ENCODE data around the gene PKMYT1. TPM values are rescaled to one million over a fixed set of nuclear protein-coding genes. Genes with fewer than 3 reads are reported as not detected.

PKMYT1 gene
- total RNA-seq, 1 donor from 2014 or later, result 3.6 TPM

DNA sequence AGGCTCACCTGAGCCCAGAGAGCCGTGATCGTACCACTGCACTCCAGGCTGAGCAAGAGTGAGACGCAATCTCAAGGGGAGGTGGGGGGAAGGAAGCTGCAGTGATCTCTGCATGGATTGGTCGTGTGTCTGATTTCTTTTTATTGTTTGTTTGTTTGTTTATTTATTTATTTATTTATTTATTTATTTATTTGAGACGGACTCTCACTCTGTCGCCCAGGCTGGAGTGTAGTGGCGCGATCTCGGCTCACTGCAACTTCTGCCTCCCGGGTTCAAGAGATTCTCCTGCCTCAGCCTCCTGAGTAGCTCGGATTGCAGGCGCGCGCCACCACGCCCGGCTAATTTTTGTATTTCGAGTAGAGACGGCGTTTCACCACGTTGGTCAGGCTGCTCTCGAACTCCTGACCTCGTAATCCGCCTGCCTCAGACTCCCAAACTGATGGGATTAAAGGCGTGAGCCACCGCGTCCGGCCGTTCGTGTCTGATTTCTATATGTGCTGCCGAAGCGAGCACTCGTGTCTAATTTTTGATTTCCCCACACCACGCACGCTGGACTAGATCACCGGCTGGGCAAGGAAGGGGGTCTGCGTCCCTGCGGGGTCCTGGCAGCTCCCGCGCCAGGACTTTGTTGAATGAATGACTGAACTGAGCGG, 39.5 kb upstream of the PKMYT1 start:
- no peak for DNase-seq (ENCODE audit: low read depth in 2 of 2)

DNA sequence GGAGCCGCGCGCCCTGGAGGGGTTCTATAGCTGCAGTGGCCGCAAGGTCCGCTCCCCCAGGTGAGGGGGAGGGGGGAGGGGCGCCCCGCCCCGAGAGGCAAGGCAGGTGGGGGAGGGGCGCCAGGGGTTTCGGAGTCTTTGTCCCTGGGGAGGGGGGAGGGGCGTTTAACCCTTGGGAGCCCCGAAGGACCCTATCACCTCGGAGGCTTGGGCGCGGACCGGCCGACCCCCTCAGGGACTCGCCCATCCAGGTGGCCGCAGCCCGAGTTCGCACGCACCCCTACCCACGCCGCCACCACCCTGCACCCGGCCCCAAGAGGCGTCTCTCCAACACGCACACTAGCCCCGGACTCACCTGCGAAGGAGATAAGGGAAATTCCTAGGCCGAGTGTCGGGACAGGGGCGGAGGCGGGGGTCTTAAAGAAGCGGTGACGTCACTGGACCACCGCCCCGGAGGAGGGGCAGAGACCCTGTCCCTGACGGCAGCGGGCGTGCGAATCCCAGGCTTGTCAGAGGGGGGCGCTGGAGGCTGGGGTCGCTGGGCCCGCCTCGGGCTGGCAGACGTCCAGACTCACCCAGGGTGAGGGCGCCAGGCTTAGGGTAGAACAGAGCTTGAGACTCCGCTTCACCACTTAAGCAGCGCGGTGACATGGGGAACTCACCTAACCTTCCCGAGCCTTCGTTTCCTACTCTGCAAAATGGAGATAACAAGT, 37.7 kb upstream of the PKMYT1 start, which contains the start of gene CLDN6:
Gene CLDN6, minus strand, starts transcription at position 390 of the 713 bp plus-strand sequence. CDS start 2,162 bp downstream, outside the sequence.
- DNase-seq (ENCODE audit: low read depth in 2 of 2), result peak in 1 of 2 donors; percentile 31

DNA sequence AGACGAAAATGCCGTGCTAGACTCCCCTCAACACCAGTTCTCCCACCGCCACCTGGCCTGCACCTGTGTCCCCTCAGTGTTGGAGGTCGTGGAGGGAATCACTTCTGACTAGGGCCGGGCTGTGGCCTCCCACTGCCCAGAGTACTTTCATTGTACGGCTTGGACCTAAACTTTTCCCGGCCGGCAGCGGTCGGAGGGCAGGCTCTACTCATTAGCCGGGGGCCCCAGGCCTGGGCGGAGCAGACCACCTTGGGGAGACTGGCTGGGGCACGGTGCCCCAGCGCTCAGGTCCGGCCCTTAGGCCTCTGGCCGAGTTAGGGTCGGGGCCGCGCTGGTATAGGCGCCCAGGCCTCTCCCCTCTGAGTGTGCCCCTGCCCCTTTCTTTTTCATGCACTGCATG, 37.1 kb upstream of the PKMYT1 start:
- DNase-seq (ENCODE audit: low read depth in 2 of 2), result no peak

DNA sequence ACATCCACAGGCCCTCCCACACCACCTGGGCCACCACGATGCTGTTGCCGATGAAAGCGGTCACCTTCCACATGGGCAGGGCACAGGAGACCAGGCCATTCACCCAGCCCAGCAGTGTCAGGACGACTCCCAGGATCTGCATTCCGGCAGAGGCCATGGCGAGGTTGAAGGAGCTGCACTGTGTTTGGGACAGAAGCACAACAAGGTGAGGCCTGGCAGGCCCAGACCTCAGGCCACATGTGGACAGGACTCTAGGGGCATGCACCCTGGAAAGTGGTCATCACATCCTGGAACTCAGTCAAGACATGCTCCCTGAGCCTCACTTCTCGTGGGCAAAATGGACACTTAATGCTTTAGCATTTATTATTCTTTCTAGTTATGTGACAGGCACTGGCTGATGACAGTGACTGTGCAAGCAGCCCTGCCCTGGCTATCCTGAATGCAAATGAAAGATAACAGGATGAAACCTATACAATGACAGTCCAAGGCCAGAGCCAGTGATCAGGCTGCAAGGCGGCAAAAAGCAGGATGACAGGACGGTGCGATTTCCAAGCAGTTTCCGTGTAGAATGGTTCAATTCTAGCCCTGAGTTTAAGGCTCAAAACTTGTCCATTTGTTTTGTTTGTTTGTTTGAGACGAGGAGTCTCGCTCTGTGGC, 35.7 kb upstream of the PKMYT1 start:
- DNase-seq (ENCODE audit: low read depth in 2 of 2), result no peak

DNA sequence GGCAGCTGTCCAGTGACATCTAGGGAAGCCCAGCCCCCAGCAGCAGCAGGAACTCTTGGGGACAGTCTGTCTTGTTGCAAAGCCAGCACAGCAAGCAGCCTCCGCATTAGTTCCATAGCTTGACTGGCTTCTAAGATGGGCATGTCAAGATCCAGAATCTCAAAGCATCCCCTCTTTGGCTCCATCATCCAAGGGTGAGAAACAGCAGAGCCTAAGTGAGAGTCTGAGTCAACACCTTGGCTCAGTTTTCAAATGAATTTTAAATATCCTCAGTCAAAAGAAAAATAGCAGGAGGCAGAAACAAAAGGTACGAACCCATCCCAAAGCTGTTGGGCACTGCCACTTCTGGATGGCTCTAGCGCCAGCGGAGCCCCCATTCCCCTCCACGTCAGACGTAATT, 34.7 kb upstream of the PKMYT1 start:
- DNase-seq (ENCODE audit: low read depth in 2 of 2), result no peak

DNA sequence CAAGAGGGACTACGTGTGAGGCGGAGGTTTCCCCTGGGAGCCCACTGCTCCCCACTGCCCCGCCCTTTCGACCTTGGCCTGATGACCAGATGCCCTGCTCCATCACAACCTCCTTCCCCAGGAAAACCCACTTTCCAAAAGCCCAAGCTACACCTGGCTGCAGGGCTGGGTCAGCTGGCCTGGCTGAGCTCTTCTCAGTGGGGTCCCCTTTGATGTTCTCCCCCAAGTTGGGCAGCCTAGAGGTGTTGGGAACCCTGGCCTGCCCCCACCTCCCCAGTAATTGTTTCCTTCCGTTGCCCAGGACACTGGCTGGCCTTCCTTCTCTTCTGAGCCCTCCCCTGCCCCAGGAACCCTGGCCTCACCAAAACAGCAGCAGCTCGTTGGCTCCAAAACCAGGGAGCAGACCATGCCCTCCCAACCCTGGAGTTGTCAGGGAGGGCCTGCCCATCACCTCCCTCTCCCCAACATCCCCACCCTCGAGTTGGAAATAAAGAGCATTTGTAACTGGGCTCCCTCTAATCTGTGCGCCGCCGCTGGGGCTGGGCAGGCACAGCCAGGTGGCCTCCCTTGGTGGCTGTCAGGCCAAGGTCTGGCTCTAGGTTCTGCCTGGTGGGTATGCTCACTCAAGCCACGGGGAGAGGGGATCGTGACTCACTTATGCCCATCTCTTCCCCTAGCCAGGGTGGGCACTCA, 33.9 kb upstream of the PKMYT1 start:
- DNase-seq (ENCODE audit: low read depth in 2 of 2), result no peak

DNA sequence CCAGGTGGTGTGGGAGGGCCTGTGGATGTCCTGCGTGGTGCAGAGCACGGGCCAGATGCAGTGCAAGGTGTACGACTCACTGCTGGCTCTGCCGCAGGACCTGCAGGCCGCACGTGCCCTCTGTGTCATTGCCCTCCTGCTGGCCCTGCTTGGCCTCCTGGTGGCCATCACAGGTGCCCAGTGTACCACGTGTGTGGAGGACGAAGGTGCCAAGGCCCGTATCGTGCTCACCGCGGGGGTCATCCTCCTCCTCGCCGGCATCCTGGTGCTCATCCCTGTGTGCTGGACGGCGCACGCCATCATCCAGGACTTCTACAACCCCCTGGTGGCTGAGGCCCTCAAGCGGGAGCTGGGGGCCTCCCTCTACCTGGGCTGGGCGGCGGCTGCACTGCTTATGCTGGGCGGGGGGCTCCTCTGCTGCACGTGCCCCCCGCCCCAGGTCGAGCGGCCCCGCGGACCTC, 33.3 kb upstream of the PKMYT1 start:
- no peak for DNase-seq (ENCODE audit: low read depth in 2 of 2)

DNA sequence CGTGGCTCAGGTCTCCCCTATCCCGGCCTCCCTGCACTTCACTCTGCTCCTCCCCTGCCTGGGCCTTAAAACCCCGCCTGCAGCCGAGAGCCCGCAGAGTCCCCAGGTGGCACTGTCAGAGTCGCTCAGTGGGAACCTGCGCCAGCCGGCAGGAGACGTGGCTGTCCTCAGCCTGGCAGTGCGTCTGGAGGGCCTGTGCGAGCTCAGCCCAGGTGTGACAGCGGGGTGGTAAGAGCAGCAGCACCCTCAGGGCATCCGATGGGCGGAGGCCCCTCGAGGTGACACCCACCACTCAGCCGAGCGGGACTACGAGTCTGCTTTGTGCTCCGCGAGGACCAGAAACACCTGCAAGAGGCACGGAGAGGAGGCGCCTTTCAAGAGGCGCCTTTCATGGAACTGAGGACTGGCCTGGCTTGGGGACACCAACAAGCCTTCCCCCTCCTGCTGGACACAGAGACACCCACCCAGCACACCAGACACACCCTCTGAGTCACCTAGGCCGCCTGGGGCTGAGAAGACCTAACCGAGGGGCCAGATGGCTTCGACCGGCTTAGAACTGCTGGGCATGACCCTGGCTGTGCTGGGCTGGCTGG, 32.7 kb upstream of the PKMYT1 start, which contains the start of gene CLDN9:
Gene CLDN9, plus strand, starts transcription at position 96 of the 593 bp plus-strand sequence. Its CDS starts 440 bp downstream, at position 536.
- DNase-seq (ENCODE audit: low read depth in 2 of 2), result no peak

DNA sequence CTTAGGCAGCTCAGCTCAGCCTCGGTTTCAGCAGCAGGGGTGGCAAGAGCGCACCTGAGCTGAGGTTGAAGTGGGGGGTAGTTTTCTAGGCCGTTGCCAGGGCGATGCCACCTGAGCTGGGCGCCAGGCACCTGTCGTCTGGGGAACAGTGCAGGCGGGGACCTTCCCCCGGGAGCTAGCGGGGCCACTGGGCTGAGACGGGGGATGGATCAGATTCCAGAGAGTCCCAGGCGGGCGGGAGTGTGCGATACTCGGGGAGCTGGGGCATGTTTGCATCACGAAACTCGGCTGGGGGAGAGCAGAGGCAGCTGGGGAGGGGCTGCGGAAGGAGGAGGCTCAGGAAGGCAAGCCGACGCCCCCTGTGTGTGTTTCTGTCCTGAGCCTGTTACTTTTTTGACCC, 32.0 kb upstream of the PKMYT1 start:
- no peak for DNase-seq (ENCODE audit: low read depth in 2 of 2)

DNA sequence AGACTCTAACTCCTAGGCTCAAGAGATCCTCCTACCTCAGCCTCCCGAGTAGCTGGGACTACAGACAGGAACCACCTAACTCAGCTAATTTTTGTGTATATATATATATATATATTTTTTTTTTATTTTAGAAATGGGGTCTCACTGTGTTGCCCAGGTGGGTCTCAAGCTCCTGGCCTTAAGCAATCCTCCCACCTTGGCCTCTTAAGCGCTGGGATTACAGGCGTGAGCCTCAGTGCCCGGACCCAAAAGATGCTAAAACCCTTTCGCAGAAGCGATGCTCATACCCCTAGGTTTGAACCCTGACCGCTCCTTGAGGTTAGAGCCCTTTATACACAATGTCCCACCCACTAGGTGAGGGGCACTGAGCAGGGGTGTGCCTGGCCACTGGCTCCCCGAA, 30.3 kb upstream of the PKMYT1 start:
- no peak for DNase-seq (ENCODE audit: low read depth in 2 of 2)

DNA sequence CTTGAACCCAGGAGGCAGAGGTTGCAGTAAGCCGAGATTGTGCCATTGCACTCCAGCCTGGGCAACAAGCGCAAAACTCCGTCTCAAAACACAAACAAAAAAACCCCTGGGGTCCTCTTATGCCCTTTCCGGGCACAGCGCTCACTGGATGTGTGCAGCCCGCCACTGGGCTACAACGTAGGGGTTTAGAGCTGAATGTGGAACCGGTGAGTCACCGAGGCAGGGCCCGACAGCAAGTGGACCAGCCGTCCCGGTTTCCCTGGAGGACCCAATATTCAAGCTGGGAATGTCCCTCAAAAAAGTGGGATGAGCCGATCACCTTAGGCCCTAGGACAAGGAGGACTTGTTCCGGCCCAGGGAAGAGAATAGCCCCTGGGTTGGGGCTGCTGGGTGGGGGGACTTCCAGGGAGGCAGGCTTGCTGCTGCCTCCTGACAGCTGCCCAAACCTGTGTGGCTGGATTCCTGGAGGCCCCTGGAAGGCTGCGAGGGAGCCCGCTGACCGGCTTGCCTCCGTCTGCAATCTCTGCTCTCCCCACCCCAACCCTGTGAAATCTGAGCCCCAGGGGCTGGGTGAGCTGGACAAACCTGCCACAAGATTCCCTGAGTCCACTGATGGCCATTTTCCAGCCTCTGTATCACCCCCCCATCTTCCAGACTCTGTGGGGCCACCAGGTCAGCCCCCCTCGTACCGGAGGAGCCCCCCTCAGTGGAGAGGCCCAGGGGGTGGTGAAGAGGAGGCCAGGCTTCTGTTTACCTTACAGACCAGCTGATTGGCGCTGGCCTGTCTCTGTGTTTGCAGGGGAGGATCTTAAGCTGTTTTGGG, 29.5 kb upstream of the PKMYT1 start:
- DNase-seq (ENCODE audit: low read depth in 2 of 2), result no peak

DNA sequence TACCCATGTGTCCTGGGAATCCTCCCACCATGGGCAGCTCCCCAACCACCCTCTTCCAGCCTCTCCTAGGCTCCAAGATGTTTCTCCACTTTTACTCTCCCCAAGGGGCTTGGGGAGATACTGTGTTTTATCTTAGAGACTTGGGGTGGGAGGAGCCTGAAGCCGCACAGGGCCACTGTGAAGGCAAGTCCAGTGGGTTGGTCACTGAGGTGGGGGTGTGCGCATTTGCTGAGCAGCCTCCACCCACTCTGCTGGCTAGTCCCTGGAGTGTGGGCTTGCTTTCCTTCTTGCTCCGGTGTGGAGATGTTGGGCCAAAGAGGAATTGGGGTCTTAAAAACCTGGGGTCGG, 28.4 kb upstream of the PKMYT1 start:
- DNase-seq (ENCODE audit: low read depth in 2 of 2), result no peak

DNA sequence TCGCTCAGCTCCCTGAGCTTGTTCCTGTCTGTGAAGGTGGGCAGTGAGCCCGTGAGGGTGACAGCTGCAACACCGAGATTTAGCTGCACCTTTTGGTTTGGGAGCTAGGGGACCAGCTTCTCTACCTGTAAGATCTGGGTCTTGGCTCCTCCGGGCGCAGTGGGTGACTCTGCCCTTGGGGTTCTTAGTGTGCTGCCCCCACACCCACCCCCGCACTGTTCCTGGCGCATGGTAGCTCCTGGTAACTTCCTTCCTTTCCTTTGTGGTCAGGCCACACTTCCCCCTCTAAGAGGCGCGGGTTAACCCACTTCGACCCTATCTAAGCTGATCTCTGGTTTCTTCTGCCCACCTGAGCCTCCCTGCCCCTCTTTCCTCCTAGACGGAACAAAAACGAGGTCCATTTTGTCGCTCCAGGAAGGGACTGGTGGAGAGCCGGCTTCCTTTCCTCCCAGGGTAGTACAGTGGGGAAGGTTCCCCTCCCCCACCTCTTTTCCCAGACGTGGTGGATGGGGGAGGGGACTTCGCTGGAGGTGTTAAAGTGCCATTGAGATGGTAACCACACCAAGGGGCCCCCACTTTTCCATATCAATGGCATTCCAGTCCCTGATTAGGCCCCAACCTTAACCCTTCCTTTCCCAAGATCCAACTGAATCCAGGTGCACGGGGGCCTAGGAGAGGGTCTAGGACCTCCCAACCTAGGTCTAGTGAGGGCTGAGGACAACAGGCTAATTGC, 27.9 kb upstream of the PKMYT1 start:
- DNase-seq (ENCODE audit: low read depth in 2 of 2), result peak in 1 of 2 donors; percentile 29

DNA sequence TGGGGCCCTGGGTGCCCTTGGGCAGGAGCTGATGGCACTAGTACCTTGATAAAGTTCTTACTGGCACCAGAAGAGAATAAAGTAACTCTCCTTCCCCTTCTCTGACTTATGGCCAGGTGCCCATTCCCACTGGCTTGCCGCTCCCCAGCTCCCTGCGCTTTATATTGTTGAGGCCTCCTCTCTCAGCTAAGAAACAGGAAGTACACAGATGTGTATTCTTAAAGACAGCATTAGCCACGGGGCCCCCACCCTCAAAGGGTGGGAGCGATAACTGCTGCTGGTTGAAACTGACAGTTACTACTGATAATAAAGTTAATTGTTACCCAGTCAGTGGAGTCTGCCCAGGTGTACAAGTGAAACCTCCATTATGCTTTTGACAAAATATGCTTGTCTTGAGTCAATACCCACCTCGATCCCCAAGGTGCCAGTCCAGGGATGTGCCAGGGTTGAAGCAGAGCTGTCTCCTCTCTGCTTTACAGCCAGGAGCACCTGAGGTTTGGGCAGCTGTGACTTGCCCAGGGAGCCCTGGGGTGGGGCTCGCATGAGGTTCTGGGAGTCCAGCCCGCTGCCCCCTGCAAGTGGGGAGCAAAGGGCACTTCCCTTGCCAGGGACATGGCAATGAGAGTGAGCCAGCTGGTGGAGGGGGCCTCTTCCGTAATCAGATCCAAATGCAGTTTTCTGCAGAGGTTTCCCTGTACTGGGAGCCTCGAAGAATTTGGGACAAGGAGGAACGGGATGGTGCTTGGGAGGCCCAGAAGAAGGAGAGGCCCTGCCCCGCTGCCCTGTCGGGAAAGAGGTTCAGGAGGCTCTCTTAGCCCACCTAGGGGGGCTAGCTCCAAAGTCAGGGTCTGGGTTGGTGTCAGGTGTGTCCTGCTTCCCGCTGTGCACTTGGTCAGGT, 27.1 kb upstream of the PKMYT1 start:
- DNase-seq (ENCODE audit: low read depth in 2 of 2), result no peak

DNA sequence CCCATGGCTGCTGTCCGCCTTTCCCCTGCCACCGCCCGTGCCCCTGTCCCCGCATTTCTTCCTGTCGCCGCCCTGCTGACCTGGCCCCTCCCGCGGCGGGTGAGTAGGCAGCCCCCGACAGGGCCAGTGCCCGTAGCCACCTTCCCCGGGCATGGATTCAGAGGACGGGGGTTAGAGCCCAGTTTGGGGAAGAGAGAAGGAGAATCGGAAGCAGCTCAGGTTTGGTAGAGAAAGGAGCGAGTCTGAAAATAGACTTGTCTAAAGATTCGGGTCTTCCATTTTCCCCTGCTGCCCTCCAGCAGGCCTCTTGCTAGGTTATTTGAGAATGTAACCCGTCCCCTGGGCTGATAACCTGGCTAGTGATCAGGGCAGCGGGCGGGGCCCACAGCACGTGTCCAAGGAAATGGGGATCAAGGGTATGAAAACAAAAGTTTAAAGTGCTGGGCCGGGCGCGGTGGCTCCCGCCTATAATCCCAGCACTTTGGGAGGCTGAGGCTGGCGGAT, 24.6 kb upstream of the PKMYT1 start:
- DNase-seq (ENCODE audit: low read depth in 2 of 2), result no peak

DNA sequence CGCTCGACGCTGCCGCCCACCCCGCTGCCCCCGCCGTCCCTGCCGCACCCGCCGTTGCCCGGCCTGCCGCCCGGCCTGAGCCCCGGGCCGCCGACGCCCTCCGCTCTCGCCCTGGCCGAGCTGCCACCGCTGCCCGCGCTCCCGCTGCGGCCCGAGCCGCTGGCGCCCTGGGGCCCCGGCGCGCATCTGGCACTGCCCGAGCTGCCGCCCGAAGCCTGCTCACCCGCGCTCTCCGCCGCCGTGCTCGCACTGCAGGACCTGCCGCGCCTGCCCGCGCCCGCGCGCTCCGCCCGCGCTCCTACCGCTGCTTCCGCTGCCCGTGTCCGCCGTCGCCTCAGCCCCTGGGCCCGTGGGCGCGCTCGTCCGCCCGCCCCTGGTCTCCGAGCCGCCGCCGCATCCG, 24.1 kb upstream of the PKMYT1 start:
- DNase-seq (ENCODE audit: low read depth in 2 of 2), result no peak

DNA sequence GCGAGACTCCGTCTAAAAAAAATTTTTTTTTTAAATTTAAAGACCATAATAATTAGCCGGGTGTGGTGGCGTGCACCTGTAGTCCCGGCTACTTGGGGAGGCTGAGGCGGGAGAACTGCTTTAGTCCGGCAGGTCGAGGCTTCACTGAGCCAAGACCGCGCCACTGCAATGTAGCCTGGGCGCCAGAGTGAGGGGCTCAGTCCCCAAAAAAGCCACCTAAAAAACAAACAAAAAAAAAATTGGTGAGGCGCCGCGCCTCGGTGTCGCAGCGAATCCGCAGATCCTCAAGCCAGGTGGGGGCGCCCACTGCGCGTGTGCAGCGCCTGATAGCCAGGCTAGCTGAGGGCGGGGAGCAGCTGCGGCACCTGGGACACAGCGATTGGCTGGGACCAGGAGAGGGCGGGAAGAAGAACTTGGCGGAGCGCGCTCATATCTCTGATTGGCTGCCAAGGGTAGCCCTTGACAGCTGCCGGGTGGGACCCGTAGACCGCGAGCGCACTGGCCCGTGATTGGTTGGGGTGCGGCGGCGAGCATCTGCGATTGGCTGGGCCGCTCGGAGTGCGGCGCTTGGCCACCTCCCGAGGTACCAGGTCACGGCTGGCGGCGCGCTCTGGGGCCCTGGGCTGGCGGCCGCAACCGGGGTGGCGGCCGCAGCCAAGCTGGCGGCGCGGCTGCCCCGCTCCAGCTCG, 23.5 kb upstream of the PKMYT1 start:
- peak; percentile 98 to 100 for DNase-seq (ENCODE audit: low read depth in 2 of 2)

DNA sequence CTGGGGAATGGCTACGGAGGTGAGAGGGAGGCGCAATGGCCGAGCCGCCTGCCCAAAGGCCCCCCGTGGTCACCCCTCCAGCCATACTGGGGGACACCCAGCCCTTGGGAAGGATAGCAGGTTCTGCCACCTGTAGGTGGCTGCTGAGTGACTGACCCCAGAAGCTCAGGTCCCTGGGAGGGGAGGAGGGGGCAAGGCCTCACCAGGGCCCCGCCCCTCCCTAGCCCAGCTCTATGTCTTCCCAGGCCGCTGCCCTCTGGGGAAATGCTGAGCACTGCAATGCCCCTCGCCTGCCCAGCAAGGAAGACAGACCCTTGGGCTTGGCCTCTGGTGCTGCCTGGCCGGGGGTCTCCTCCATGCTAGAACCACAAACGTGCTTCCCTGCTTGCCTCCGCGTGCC, 21.1 kb upstream of the PKMYT1 start:
- DNase-seq (ENCODE audit: low read depth in 2 of 2), result no peak
